ENCODE results near the gene ZFP28.
A peak's percentile ranks its signal among the peaks of the same experiment; 100 is the strongest.

ZFP28 gene

GRCh38 chr19:56538761-56539263 lies at the start of gene ZFP28:
Gene ZFP28 (plus strand): TSS chr19:56538948. CDS start chr19:56539019, 71 bp downstream.
- peak; percentile 71 for DNase-seq (ENCODE audit: low read depth)

- no peak for DNase-seq (ENCODE audit: low read depth)
Observed at GRCh38 chr19:56491399-56491798, 47.3 kb upstream of the ZFP28 start.

GRCh38 chr19:56504581-56504980 lies 34.2 kb upstream of the ZFP28 start:
- no peak for DNase-seq (ENCODE audit: low read depth)

- peak; percentile 99 for DNase-seq (ENCODE audit: low read depth)
Observed at GRCh38 chr19:56507446-56508289, 31.1 kb upstream of the ZFP28 start, which contains the start of gene ZNF471. Gene ZNF471 (plus strand): TSS chr19:56507855. CDS start chr19:56511572, 3,717 bp downstream.

GRCh38 chr19:56508290-56508778 lies 30.4 kb upstream of the ZFP28 start:
- DNase-seq (ENCODE audit: low read depth) = no peak

GRCh38 chr19:56525214-56525860 lies 13.4 kb upstream of the ZFP28 start:
- no peak for DNase-seq (ENCODE audit: low read depth)

- DNase-seq (ENCODE audit: low read depth) = no peak
Observed at GRCh38 chr19:56537442-56537841, 1.3 kb upstream of the ZFP28 start.

GRCh38 chr19:56538254-56538760 lies 441 bp upstream of the ZFP28 start:
- DNase-seq (ENCODE audit: low read depth) = peak; percentile 91

GRCh38 chr19:56543776-56544175 lies 5.0 kb downstream of the ZFP28 start:
- DNase-seq (ENCODE audit: low read depth) = no peak

GRCh38 chr19:56547535-56547934 lies 8.8 kb downstream of the ZFP28 start:
- DNase-seq (ENCODE audit: low read depth) = no peak

- DNase-seq (ENCODE audit: low read depth) = no peak
Observed at GRCh38 chr19:56554272-56554869, 15.6 kb downstream of the ZFP28 start.

- no peak for DNase-seq (ENCODE audit: low read depth)
Observed at GRCh38 chr19:56562766-56563165, 24.0 kb downstream of the ZFP28 start.

- peak; percentile 34 for DNase-seq (ENCODE audit: low read depth)
Observed at GRCh38 chr19:56566904-56567273, 28.1 kb downstream of the ZFP28 start.

GRCh38 chr19:56567274-56568120 lies 28.7 kb downstream of the ZFP28 start, which contains the start of gene ZNF470:
Gene ZNF470 (plus strand): TSS chr19:56567468. CDS start chr19:56570312, 2,844 bp downstream.
- DNase-seq (ENCODE audit: low read depth) = peak; percentile 89

GRCh38 chr19:56572589-56572988 lies 33.8 kb downstream of the ZFP28 start:
- no peak for DNase-seq (ENCODE audit: low read depth)

- DNase-seq (ENCODE audit: low read depth) = no peak
Observed at GRCh38 chr19:56573914-56574313, 35.2 kb downstream of the ZFP28 start.

GRCh38 chr19:56577719-56578602 lies 39.2 kb downstream of the ZFP28 start:
- no peak for DNase-seq (ENCODE audit: low read depth)

GRCh38 chr19:56594446-56594782 lies 55.7 kb downstream of the ZFP28 start:
- DNase-seq (ENCODE audit: low read depth) = no peak

GRCh38 chr19:56594783-56595547 lies 56.2 kb downstream of the ZFP28 start, which contains the start of gene ZNF71:
Gene ZNF71 (plus strand): TSS chr19:56595302. CDS start chr19:56601559, 6,257 bp downstream.
- DNase-seq (ENCODE audit: low read depth) = peak; percentile 76

- DNase-seq (ENCODE audit: low read depth) = no peak
Observed at GRCh38 chr19:56595548-56595899, 56.8 kb downstream of the ZFP28 start.
